GM12892 (cell line): ENCODE measurements around the gene PAPSS2.

Experiments used
- POLR2A ChIP-seq: IDR thresholded peaks from 2 replicates; pipeline ENCODE4 v1.6.1; 2011; ENCODE audit warnings: low read depth, low read length, control low read depth
- POLR2AphosphoS5 ChIP-seq: IDR thresholded peaks from 2 replicates; pipeline ENCODE4 v1.6.1; 2011; ENCODE audit warnings: low read depth, low read length, control low read depth
- TAF1 ChIP-seq: IDR thresholded peaks from 2 replicates; pipeline ENCODE4 v1.6.1; 2011; ENCODE audit warnings: low read depth, mild to moderate bottlenecking, control low read depth, low read length, borderline replicate concordance

GRCh38 chr10:87695074-87695473, 35.4 kb downstream of the PAPSS2 start:
- TF ChIP-seq POLR2AphosphoS5: no peak
- TF ChIP-seq POLR2A: no peak
- TF ChIP-seq TAF1: no peak
